Activated T-helper 2 cell treated with anti-CD3 and anti-CD28 coated beads, Interferon-gamma antibody, Interleukin-2, Interleukin-4, amounts not matched to agents 10 μg/mL and 5 μg/mL and 100 μg/mL, durations not matched to agents 14 hours and 24 hours and 36 hours (primary cell): ENCODE measurements around the gene RNASE1. TPM values are rescaled to one million over a fixed set of nuclear protein-coding genes. Genes with fewer than 3 reads are reported as not detected.
"Not testable (repeated sequence)": the region's sequence is repeated elsewhere in the genome, so short reads cannot be mapped to it uniquely, and the experiment has no call there.

Experiments
- DNase-seq: peaks from one replicate; pipeline ENCODE4 v3.0.0; 2021; ENCODE audit warnings: low spot score
- H3K27ac Mint-ChIP-seq: one replicate; pipeline ENCODE4 v1.8.0; 2021; ENCODE audit warnings: mixed read lengths
- H3K27me3 Mint-ChIP-seq: one replicate; pipeline ENCODE4 v1.8.0; 2021; ENCODE audit warnings: low read depth, mixed read lengths
- H3K36me3 Mint-ChIP-seq: one replicate; pipeline ENCODE4 v1.8.0; 2021; ENCODE audit warnings: low read depth, mixed read lengths
- H3K4me1 Mint-ChIP-seq: one replicate; pipeline ENCODE4 v1.8.0; 2021; ENCODE audit warnings: low read depth, mixed read lengths
- H3K4me3 Mint-ChIP-seq: one replicate; pipeline ENCODE4 v1.8.0; 2021; ENCODE audit warnings: low read depth, mild to moderate bottlenecking, moderate library complexity, mixed read lengths
- H3K9me3 Mint-ChIP-seq: one replicate; pipeline ENCODE4 v1.8.0; 2021; ENCODE audit warnings: mixed read lengths
- intact Hi-C: fragments of 100-400 bp; cut with micrococcal nuclease; formaldehyde crosslinking; loops from one replicate; pipeline ENCODE4 v1.15.1; 2023
- total RNA-seq: library from RNA; stranded (reverse); gene quantifications from 2 replicates; pipeline ENCODE4 v1.2.3, GENCODE V29; 2022

RNASE1 gene
- total RNA-seq: not detected in 2 replicates

DNA sequence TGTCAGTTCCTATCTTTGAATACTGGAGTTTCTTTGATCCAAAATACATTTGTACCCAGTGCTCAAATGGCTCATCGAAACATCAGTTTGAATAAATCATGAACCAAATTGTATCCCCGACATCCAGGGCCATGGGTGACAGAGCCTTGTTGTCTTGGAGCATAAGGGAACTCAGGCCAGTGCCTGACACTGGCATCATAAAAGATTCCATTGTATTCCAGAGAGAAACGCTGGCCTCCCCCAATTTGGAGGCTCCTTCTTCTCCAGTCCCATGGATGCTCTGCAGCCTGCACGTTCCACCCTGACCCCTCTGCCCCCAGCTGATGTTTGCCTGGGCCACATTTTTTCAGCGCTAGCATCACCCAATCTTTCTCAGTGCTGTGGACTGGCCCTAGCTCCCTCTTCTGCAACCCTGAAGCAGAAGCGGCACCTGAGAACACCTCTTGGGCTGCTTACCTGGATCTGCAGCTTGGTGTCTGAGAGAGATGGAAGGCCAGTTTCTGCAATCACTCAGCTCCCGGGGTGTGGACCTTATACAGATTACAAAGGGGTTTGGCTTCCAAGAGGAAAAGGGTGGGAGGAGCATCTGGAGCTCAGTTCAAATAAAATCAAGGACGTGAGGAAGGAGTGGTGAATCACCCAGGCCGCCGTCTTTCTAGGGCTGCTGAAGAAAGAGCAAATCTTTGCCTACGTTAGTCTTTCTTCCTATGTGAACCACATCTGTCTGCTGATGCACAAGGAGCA lies at the start of gene RNASE1:
Gene RNASE1, minus strand, starts transcription at position 504 of the 744 bp plus-strand sequence. CDS start 776 bp downstream, outside the sequence.
- Mint-ChIP-seq H3K4me3 (no peak within 1 kb of the TSS), H3K36me3 (no peaks in the 10 kb centered on the region), H3K9me3 (no peaks in the 10 kb centered on the region), H3K27me3 (peaks cover 20% of the 10 kb centered on the region), H3K27ac (no peak within 1 kb of the TSS), H3K4me1 (no peaks in the 10 kb centered on the region)
- intact Hi-C loops: no loop called here
- no peak for DNase-seq

DNA sequence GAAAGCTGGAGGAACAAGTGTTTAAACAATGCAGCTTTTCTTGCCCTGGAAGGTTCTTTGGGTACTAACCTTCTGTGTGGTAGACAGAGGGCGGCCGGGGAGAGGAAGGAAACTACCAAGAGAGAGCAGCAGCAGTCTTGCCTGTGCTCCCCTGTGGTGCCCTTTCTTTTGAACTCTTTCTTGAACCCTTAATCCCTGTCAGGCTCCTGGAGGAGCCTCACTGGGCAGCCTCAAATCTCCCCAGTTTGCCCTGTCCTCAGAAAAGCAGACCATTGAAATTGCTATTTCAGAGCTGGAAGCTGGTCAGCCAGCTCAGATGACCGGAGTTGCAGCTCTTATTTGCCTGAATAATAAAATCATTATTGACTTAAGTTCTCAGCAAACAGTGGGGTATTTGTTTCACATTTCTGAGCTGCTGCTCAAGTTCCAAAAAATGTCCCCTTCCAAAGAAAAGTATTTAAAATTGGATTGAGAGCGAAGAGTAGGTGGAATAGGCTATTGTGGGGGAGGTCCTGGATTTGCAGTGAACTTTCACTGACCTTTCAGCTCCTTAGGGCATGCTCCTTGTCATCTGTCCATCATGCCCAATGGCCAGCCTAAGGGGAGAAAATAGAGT lies 46.4 kb upstream of the RNASE1 start:
- H3K27me3 Mint-ChIP-seq: peaks cover 19% of the 10 kb centered on the region

DNA sequence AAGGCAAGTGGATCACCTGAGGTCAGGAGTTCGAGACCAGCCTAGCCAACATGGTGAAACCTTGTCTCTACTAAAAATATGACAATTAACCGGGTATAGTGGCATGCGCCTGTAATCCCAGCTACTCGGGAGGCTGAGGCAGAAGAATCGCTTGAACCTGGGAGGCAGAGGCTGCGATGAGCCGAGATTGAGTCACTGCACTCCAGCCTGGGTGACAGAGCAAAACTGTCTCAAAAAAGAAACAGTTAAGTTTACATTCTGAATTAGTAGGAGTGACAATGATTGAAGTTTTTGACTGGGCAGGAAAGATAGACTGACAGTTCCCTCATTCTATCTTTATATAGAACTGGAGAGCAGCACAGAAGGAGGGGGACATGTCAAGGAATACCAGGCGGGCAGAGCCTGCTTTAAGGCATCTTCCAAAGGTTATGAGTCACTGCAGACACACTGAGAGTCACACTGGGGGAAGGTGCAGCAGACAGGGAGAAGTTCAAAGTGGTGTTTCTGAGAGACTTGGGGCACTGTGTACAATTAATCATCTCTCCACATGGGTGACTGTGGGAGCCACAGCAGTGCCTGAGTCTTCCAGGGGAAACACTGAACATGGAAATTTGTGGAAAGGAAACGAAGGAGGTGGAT lies 45.8 kb upstream of the RNASE1 start:
- DNase-seq: no peak
- Mint-ChIP-seq H3K4me3 (no peak overlapping the region), H3K4me1 (no peaks in the 10 kb centered on the region), H3K9me3 (no peaks in the 10 kb centered on the region), H3K27me3 (peaks cover 15% of the 10 kb centered on the region), H3K36me3 (no peaks in the 10 kb centered on the region), H3K27ac (no peak overlapping the region)
- intact Hi-C loops: no loop called here

More for the DNA sequence above, 46.4 kb upstream of the RNASE1 start:
- Mint-ChIP-seq H3K4me3 (no peak overlapping the region), H3K9me3 (no peaks in the 10 kb centered on the region), H3K36me3 (no peaks in the 10 kb centered on the region), H3K27ac (no peak overlapping the region), H3K4me1 (no peaks in the 10 kb centered on the region)
- intact Hi-C loops: no loop called here
- DNase-seq: no peak

DNA sequence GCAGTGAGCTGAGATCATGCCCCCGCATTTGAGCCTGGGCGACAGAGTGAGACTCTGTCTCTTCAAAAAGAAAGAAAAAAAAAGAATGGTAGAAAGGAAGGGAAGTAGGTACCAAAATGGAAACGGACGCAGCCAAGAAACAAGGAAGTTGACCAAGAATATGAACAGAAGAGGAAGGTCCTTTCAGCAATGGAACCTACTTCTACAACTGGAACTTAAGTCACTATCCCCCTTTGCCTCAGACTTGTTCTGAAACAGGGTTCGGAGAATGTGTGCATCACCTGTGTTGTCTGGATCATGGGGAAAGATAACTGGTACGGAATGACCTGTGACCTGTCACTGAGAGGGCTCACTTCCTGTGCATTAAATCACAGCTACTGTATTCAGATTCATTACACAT lies 43.9 kb upstream of the RNASE1 start:
- peaks cover 18% of the 10 kb centered on the region for H3K27me3 Mint-ChIP-seq
- intact Hi-C loops: no loop called here
- no peak overlapping the region for H3K27ac Mint-ChIP-seq
- DNase-seq: no peak
- no peaks in the 10 kb centered on the region for H3K36me3 Mint-ChIP-seq
- no peaks in the 10 kb centered on the region for H3K4me1 Mint-ChIP-seq
- no peaks in the 10 kb centered on the region for H3K9me3 Mint-ChIP-seq
- H3K4me3 Mint-ChIP-seq: no peak overlapping the region

DNA sequence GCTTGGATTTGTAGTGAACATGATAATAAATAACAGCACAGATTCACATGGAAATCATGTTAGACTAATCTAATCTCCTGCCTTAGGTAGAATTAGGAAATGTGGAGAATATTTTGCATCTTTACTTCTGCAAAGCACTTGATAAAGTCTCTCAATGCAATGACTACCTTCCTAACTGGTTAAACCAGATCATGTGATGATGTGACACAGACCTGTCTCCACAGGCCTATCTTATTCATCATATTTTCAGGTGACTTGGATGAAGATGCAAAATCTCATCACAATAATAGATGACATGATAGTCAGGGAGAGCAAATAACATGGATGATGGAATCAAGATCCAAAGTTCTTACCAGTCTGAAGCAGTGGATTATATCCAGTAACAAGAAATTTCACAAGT lies 38.5 kb upstream of the RNASE1 start:
- no peaks in the 10 kb centered on the region for H3K36me3 Mint-ChIP-seq
- H3K4me1 Mint-ChIP-seq: no peaks in the 10 kb centered on the region

DNA sequence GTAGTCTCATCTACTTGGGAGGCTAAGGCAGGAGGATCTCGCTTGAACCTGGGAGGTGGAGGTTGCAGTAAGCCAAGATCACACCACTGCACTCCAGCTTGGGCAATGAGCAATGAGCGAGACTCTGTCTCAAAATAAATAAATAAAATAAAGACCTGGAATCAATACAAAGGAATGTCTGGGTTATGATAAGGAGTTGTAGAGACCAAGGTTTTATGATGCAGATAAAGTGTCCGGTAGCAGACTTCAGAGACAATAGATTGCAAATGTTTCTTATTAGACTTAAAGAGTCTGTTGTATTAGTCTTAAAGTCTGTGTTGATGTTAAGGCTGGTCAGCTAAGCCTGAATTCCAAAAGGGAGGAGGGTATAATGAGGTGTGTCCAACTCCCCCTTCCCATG lies 35.2 kb upstream of the RNASE1 start:
- H3K27ac Mint-ChIP-seq: no peak overlapping the region
- H3K9me3 Mint-ChIP-seq: no peaks in the 10 kb centered on the region
- H3K36me3 Mint-ChIP-seq: no peaks in the 10 kb centered on the region
- H3K27me3 Mint-ChIP-seq: peaks cover 3% of the 10 kb centered on the region
- no peak for DNase-seq
- intact Hi-C loops: no loop called here
- H3K4me3 Mint-ChIP-seq: no peak overlapping the region
- no peaks in the 10 kb centered on the region for H3K4me1 Mint-ChIP-seq

More for the DNA sequence above, 38.5 kb upstream of the RNASE1 start:
- Mint-ChIP-seq H3K27ac (no peak overlapping the region), H3K9me3 (no peaks in the 10 kb centered on the region), H3K27me3 (peaks cover 6% of the 10 kb centered on the region), H3K4me3 (no peak overlapping the region)
- no peak for DNase-seq
- intact Hi-C loops: no loop called here

DNA sequence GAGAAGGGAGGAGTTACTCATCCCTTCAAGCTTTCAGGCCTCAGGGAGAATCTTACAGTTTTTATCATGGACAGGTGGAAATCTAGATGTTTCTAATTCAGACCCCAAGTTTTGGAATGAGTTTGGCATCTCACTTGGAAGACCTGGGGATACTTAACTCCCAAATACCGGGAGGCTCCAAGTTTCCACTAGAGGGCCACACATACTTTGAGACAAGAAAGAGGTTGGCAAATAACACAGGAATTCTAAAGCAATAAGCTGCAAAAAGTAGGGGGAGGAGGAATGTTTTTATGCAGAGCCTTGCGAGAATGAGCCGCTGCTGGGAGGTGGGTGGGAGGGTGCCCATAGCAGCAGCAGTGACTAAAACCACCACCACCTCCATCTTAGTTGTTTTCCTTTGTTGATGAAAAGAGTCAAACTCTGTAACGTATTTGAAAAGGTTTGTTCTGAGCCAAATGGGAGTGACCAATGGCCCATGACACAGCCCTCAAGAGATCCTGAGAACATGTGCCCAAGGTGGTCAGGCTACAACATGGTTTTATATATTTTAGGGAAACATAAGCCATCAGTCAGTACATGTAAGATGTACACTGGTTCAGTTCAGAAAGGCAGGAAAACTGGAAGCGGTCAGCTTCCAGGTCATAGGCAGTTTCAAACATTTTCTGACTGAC lies 34.2 kb upstream of the RNASE1 start:
- intact Hi-C loops: no loop called here
- no peaks in the 10 kb centered on the region for H3K4me1 Mint-ChIP-seq
- no peaks in the 10 kb centered on the region for H3K27me3 Mint-ChIP-seq
- H3K9me3 Mint-ChIP-seq: no peaks in the 10 kb centered on the region
- no peak for DNase-seq
- H3K4me3 Mint-ChIP-seq: no peak overlapping the region
- H3K36me3 Mint-ChIP-seq: no peaks in the 10 kb centered on the region
- no peak overlapping the region for H3K27ac Mint-ChIP-seq

DNA sequence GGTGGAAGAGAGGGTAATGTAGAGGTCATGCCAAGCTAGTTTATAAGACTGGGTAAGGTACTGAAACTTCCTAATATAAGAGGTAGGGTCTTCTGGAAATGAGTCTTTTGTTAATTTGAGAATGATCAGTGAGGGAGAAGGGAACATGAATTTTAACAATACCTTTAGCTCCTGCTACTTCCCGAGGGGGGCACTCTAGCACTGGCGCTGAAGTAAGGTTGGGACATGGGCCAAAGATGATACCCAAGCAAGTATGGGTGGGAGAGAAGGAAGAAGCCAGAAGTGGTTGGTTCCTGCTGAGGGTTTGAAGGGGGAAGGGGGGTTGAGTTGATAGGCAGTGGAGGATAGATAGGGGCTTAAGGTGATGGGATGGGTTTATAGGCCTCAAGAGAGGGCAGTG lies 32.3 kb upstream of the RNASE1 start:
- H3K27me3 Mint-ChIP-seq: no peaks in the 10 kb centered on the region
- H3K27ac Mint-ChIP-seq: no peak overlapping the region
- intact Hi-C loops: no loop called here
- H3K4me1 Mint-ChIP-seq: no peaks in the 10 kb centered on the region
- no peak overlapping the region for H3K4me3 Mint-ChIP-seq
- no peak for DNase-seq
- H3K9me3 Mint-ChIP-seq: no peaks in the 10 kb centered on the region
- no peaks in the 10 kb centered on the region for H3K36me3 Mint-ChIP-seq

DNA sequence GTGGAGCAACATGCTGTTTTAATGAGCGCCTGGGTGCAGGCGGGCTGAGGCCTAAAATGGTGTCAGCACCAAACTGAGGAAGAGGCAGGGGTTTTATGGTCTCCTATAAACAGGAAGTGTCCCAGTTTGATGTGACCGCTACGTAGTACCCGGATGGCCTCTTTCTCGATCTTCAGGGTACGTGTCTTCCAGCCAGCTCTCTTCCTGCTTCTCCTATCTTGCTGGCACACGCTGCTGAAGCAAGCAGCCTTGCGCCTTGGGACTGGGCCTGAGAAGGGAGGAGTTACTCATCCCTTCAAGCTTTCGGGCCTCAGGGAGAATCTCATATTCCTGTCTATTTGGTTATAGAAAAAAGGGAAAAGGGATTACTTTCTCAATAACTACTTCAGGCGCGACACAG lies 28.2 kb upstream of the RNASE1 start:
- no peak overlapping the region for H3K27ac Mint-ChIP-seq
- H3K4me1 Mint-ChIP-seq: peaks cover 3% of the 10 kb centered on the region
- no peak overlapping the region for H3K4me3 Mint-ChIP-seq
- H3K27me3 Mint-ChIP-seq: no peaks in the 10 kb centered on the region
- H3K36me3 Mint-ChIP-seq: no peaks in the 10 kb centered on the region
- DNase-seq: no peak
- intact Hi-C loops: no loop called here
- no peaks in the 10 kb centered on the region for H3K9me3 Mint-ChIP-seq

DNA sequence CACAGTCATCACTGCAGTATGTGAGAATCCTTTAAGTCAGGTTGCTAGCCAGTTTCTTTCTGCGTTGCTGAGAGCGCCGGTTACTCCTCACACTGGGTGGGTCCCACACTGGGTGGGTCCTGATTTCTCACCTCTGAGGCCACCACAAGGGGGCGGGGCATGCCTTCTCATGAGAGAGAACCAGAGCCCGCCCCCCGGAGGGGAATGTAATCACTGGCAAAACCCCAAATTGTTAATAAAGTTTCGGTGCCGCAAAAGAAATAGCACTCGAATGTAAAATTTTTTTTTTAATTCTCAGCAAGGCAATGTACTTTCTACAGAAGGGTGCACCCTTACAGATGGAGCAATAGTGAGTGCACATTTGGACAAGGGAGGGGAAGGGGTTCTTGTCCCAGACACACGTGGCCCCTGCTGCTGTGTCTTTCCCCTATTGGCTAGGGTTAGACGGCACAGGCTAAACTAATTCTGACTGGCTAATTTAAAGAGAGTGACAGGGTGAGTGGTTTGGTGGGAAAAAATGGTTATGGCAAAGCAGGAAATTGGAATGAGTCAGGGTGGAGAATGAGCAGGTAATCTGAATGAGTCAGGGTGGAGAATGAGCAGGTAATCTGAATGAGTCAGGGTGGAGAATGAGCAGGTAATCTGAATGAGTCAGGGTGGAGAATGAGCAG lies 25.5 kb upstream of the RNASE1 start:
- H3K4me3 Mint-ChIP-seq, intact Hi-C loops, H3K27ac Mint-ChIP-seq, H3K4me1 Mint-ChIP-seq, H3K9me3 Mint-ChIP-seq, DNase-seq, H3K36me3 Mint-ChIP-seq, H3K27me3 Mint-ChIP-seq: not testable (repeated sequence)

DNA sequence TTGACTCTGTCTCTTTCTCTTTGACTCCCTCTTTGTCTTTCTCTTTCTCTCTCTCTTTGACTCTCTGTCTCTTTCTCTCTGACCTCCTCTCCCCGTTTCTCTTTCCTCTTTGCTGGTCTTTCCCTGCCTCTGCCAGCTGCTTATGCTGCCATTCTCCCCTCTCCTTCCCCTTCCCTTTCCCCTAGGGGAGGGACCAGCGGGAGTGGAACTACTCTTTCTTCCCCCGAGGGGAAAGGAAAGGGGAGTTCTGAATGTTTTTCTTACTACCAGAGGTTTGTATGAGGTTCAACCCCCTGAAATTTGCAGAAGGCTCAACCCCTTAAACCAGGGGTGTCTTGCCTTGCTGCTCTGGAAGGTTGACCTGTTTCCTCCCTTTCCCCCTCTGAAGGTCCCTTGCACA lies 24.7 kb upstream of the RNASE1 start:
- DNase-seq: no peak
- Mint-ChIP-seq H3K27ac (peak overlapping the region; percentile 35), H3K4me3 (no peak overlapping the region), H3K27me3 (peaks cover 3% of the 10 kb centered on the region), H3K4me1 (peaks cover 3% of the 10 kb centered on the region), H3K9me3 (no peaks in the 10 kb centered on the region), H3K36me3 (no peaks in the 10 kb centered on the region)
- intact Hi-C loops: no loop called here

DNA sequence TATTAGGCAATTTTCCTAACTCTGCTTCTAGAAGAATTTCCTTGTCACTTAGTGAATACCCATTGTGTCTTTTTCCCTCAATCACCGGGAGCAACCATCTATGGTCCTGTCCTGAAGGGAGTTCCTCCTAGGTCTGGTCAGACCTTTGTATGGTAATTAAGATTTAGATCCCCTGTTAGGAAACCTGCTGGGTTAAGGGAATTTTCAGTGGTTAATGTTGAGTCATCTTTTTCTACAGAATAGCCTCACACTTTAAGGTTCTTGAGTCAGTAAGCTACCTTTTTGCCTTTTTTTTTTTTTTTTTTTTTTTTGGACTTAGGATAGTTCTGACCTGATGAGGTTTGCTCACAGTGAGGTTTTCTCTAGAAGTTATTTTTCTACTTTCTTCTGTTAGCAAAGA lies 24.0 kb upstream of the RNASE1 start:
- not testable (repeated sequence) for H3K9me3 Mint-ChIP-seq, H3K36me3 Mint-ChIP-seq

More for the DNA sequence above, 24.0 kb upstream of the RNASE1 start:
- intact Hi-C loops, H3K4me3 Mint-ChIP-seq, H3K27ac Mint-ChIP-seq, H3K4me1 Mint-ChIP-seq, DNase-seq, H3K27me3 Mint-ChIP-seq: not testable (repeated sequence)
